PC-3 (cell line): Measurements from ENCODE around the gene MASP1. TPM values are rescaled to one million over a fixed set of nuclear protein-coding genes. Genes with fewer than 3 reads are reported as not detected.

Source experiments
- ATAC-seq: fragments of 200-7000 bp; cut with Tn5 transposase; 2 replicates; pipeline ENCODE4 v1.9.1; 2020; ENCODE audit warnings: mild to moderate bottlenecking, moderate library complexity
- BruUV-seq: library from RNA; stranded (reverse); fragments of 400-500 nt; replicated peaks from 2 replicates; lab custom pipeline; 2021; lab: Mats Ljungman, UMichigan
- CTCF ChIA-PET: fragments of 300-600 bp; sonication (Branson Sonifier 250); formaldehyde crosslinking; loops from one replicate; lab custom pipeline; 2022; ENCODE audit warnings: antibody characterized with exemption; lab: Charles Lee
- POLR2A ChIA-PET: fragments of 300-600 bp; sonication (Branson Sonifier 250); formaldehyde crosslinking; loops from one replicate; lab custom pipeline; 2022; ENCODE audit warnings: antibody characterized with exemption; ENCODE audit not compliant: unreplicated experiment; lab: Charles Lee
- DNase-seq: peaks from one replicate; pipeline ENCODE4 v3.0.0-alpha.2; 2015
- H2AFZ ChIP-seq: fragments of 300-600 bp; sonication (generic); 2 replicates; pipeline ENCODE4 v1.6.0; 2016; ENCODE audit warnings: antibody characterized with exemption, low read length
- H3F3A ChIP-seq: fragments of 300-600 bp; sonication (generic); one replicate; pipeline ENCODE4 v1.6.0; 2017; ENCODE audit warnings: antibody characterized with exemption, low read length, control low read depth, mild to moderate bottlenecking; ENCODE audit not compliant: unreplicated experiment
- H3K27ac ChIP-seq: fragments of 300-600 bp; sonication (generic); 2 replicates; pipeline ENCODE4 v1.5.1; 2016; ENCODE audit warnings: mild to moderate bottlenecking, low read length
- H3K27me3 ChIP-seq: fragments of 300-600 bp; sonication (generic); 2 replicates; pipeline ENCODE4 v1.6.1; 2016; ENCODE audit warnings: low read length, mixed read lengths
- H3K36me3 ChIP-seq: fragments of 300-600 bp; sonication (generic); 2 replicates; pipeline ENCODE4 v1.6.1; 2016; ENCODE audit warnings: low read depth, mixed run types, low read length, mixed read lengths
- H3K4me1 ChIP-seq: fragments of 300-600 bp; sonication (generic); 2 replicates; pipeline ENCODE4 v1.5.1; 2016; ENCODE audit warnings: low read length; ENCODE audit not compliant: insufficient read depth
- H3K4me2 ChIP-seq: fragments of 300-600 bp; sonication (generic); 2 replicates; pipeline ENCODE4 v1.6.0; 2016; ENCODE audit warnings: low read length
- H3K4me3 ChIP-seq: fragments of 300-600 bp; sonication (generic); 2 replicates; pipeline ENCODE4 v1.5.1; 2016; ENCODE audit warnings: mild to moderate bottlenecking, low read length, mixed read lengths
- H3K79me2 ChIP-seq: fragments of 300-600 bp; sonication (generic); 2 replicates; pipeline ENCODE4 v1.6.1; 2017; ENCODE audit warnings: low read length, mixed read lengths
- H3K9ac ChIP-seq: fragments of 300-600 bp; sonication (generic); 2 replicates; pipeline ENCODE4 v1.6.0; 2016; ENCODE audit warnings: mild to moderate bottlenecking, low read length
- H3K9me2 ChIP-seq: fragments of 300-600 bp; sonication (generic); replicated peaks from 2 replicates; pipeline ENCODE4 v1.6.1; 2016; ENCODE audit warnings: mixed run types, low read length, mixed read lengths
- H3K9me3 ChIP-seq: fragments of 300-600 bp; sonication (generic); 2 replicates; pipeline ENCODE4 v1.6.1; 2016; ENCODE audit warnings: low read length, mixed read lengths
- H4K20me1 ChIP-seq: fragments of 300-600 bp; sonication (generic); 2 replicates; pipeline ENCODE4 v1.6.1; 2016; ENCODE audit warnings: low read length, mixed read lengths
- EZH2 ChIP-seq: fragments of 300-600 bp; sonication (generic); IDR thresholded peaks from one replicate; pipeline ENCODE4 v1.6.1; 2017; ENCODE audit warnings: antibody characterized with exemption, mild to moderate bottlenecking, low read length; ENCODE audit not compliant: unreplicated experiment
- EZH2phosphoT487 ChIP-seq: fragments of 300-600 bp; sonication (generic); IDR thresholded peaks from 2 replicates; pipeline ENCODE4 v1.6.1; 2018; ENCODE audit warnings: mild to moderate bottlenecking, antibody characterized with exemption, low read length, borderline replicate concordance
- intact Hi-C: fragments of 100-400 bp; cut with micrococcal nuclease; formaldehyde crosslinking; loops from 2 replicates; pipeline ENCODE4 v1.9.0; 2023
- total RNA-seq: library from RNA; depleted of rRNA; stranded (reverse); fragments of >200 nt; gene quantifications from 2 replicates; pipeline ENCODE4 v1.2.3, GENCODE V29; 2014
- TF ChIP-seq, protein P1 (sequence below): fragments of 300-600 bp; sonication (generic); conservative IDR thresholded peaks from 2 replicates; pipeline ENCODE4 v1.5.1; 2017; ENCODE audit warnings: antibody characterized with exemption, low read depth, mild to moderate bottlenecking, low read length

Gene MASP1
- total RNA-seq, 1 experiment from 2014 or later: 0.07 TPM

DNA sequence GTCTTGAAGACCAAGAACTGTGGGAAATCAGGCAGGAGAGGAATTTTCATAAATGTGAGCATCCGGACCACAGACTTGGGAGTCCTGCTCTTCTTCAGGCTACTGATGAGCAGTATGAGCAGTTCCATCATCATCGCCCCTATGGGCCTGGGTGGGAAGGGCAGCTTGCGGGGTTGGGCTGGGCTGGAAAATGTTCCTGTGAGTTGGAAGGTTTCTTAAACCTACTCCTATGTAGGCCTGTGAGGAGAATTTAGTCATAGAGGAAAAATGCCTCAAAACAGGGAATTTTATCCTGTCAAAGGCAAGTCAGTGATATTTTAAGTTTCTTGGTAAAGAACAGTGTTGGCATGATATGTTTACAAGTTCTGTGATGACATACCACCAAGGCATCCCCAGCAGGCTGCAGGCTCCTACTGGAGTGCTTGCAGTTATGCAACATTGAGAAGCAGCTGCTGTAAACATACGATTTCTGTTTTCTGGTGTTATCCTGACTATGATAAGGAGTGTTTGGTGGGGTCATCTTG lies 10.3 kb downstream of the MASP1 start:
- H3K79me2 ChIP-seq: no peaks in the 10 kb centered on the region
- no peaks in the 10 kb centered on the region for H3K36me3 ChIP-seq
- intact Hi-C loops: no loop called here
- ChIA-PET POLR2A (no interaction called here), CTCF (no interaction called here)
- H3K4me3 ChIP-seq: no peak overlapping the region
- no peaks in the 10 kb centered on the region for H4K20me1 ChIP-seq
- DNase-seq (no peak), ATAC-seq (no peak)
- no peak overlapping the region for H3K4me2 ChIP-seq
- no peaks in the 10 kb centered on the region for H3F3A ChIP-seq
- H3K9me3 ChIP-seq: no peaks in the 10 kb centered on the region
- TF ChIP-seq EZH2: no peak
- no peak for TF ChIP-seq EZH2phosphoT487
- TF ChIP-seq, protein P1, sequence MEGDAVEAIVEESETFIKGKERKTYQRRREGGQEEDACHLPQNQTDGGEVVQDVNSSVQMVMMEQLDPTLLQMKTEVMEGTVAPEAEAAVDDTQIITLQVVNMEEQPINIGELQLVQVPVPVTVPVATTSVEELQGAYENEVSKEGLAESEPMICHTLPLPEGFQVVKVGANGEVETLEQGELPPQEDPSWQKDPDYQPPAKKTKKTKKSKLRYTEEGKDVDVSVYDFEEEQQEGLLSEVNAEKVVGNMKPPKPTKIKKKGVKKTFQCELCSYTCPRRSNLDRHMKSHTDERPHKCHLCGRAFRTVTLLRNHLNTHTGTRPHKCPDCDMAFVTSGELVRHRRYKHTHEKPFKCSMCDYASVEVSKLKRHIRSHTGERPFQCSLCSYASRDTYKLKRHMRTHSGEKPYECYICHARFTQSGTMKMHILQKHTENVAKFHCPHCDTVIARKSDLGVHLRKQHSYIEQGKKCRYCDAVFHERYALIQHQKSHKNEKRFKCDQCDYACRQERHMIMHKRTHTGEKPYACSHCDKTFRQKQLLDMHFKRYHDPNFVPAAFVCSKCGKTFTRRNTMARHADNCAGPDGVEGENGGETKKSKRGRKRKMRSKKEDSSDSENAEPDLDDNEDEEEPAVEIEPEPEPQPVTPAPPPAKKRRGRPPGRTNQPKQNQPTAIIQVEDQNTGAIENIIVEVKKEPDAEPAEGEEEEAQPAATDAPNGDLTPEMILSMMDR: peak; percentile 14; the same call in 1 of the 2 replicates
- H3K9me2 ChIP-seq: no peaks in the 10 kb centered on the region
- H3K27ac ChIP-seq: no peak overlapping the region
- H3K9ac ChIP-seq: no peak overlapping the region
- BruUV-seq: no TSS peak
- no peaks in the 10 kb centered on the region for H3K4me1 ChIP-seq
- peaks cover 32% of the 10 kb centered on the region; the same call in 1 of the 2 replicates for H3K27me3 ChIP-seq
- no peak overlapping the region for H2AFZ ChIP-seq

DNA sequence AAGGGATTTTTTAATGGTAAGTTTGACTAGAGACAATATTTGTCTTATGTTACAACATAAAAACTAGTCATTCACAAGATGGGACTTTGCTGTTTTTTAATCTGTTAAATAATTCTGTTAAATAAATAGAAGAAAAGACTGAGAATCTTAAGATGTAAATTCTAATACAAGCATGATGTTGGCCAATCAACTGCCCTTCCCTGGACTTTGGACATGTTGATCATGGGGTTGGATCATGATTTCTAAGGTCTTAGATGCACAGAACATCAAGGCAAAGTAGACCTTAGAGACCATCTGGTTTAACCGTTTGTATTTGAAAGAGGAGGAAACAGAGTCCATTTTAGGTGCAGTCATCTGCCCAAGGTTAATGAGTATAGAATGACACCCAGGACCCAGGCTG lies 10.9 kb downstream of the MASP1 start:
- BruUV-seq: no TSS peak

DNA sequence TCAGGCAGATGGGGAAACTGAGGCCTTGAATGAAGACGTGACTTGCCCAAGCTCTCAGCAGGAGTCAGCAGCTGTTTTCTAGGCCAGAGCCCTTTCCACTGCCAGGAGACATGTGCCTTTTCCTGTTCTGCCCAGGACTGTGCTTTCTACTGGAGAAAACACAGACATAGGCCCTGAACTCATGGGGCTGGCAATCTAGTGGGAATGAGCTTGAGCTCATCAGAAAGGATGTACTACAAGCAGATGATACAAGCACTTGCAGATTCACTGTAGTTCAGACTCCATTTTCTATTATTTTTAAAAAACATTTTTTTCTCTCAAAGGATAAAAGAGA lies 14.4 kb downstream of the MASP1 start:
- POLR2A ChIA-PET: no interaction called here
- ATAC-seq: no peak
- H3K4me2 ChIP-seq: no peak overlapping the region

More for the DNA sequence above, 10.9 kb downstream of the MASP1 start:
- H3K36me3 ChIP-seq: no peaks in the 10 kb centered on the region
- H3K4me1 ChIP-seq: no peaks in the 10 kb centered on the region
- H3K9me2 ChIP-seq: no peaks in the 10 kb centered on the region
- intact Hi-C loops: no loop called here
- H3K9me3 ChIP-seq: no peaks in the 10 kb centered on the region
- ChIA-PET POLR2A (no interaction called here), CTCF (no interaction called here)
- H3K4me2 ChIP-seq: no peak overlapping the region
- DNase-seq: no peak
- peaks cover 34% of the 10 kb centered on the region; the same call in 1 of the 2 replicates for H3K27me3 ChIP-seq
- no peaks in the 10 kb centered on the region for H3F3A ChIP-seq
- no peaks in the 10 kb centered on the region for H3K79me2 ChIP-seq
- H3K27ac ChIP-seq: no peak overlapping the region
- no peak overlapping the region for H3K9ac ChIP-seq
- ATAC-seq: no peak
- no peak overlapping the region for H3K4me3 ChIP-seq
- H2AFZ ChIP-seq: no peak overlapping the region
- H4K20me1 ChIP-seq: no peaks in the 10 kb centered on the region
- TF ChIP-seq, protein P1: no peak
- TF ChIP-seq EZH2phosphoT487: no peak
- TF ChIP-seq EZH2: no peak

More for the DNA sequence above, 14.4 kb downstream of the MASP1 start:
- no peaks in the 10 kb centered on the region for H3K9me3 ChIP-seq
- no peaks in the 10 kb centered on the region for H3K79me2 ChIP-seq
- TF ChIP-seq EZH2phosphoT487 (no peak), EZH2 (no peak)
- TF ChIP-seq, protein P1: no peak
- H4K20me1 ChIP-seq: no peaks in the 10 kb centered on the region
- no peak overlapping the region for H2AFZ ChIP-seq
- BruUV-seq: no TSS peak
- no peak overlapping the region for H3K27ac ChIP-seq
- no peak for DNase-seq
- intact Hi-C loops: no loop called here
- H3F3A ChIP-seq: no peaks in the 10 kb centered on the region
- peaks cover 36% of the 10 kb centered on the region; the same call in 1 of the 2 replicates for H3K27me3 ChIP-seq
- CTCF ChIA-PET: no interaction called here
- no peak overlapping the region for H3K9ac ChIP-seq
- no peaks in the 10 kb centered on the region for H3K36me3 ChIP-seq
- no peaks in the 10 kb centered on the region for H3K4me1 ChIP-seq
- H3K4me3 ChIP-seq: no peak overlapping the region
- no peaks in the 10 kb centered on the region for H3K9me2 ChIP-seq
